H1 (cell line): ENCODE measurements around the gene C1QL3. TPM values are rescaled to one million over a fixed set of nuclear protein-coding genes. Genes with fewer than 3 reads are reported as not detected.

Source experiments
- CTCF ChIA-PET: fragments of 300-600 bp; sonication (Branson Sonifier 250); formaldehyde crosslinking; loops from one replicate; lab custom pipeline; 2021; ENCODE audit not compliant: partially characterized antibody; lab: Charles Lee
- POLR2A ChIA-PET: fragments of 300-600 bp; sonication (Branson Sonifier 250); formaldehyde crosslinking; loops from one replicate; lab custom pipeline; 2021; ENCODE audit warnings: inconsistent platforms; ENCODE audit not compliant: partially characterized antibody; lab: Charles Lee
- DNase-seq, 2 experiments: peaks; one replicate each; pipeline versions ENCODE4 v3.0.0 to v3.0.0-alpha.2; 2010 to 2022; ENCODE audit warnings: low spot score in 2 of 2, low read depth in 1 of 2, mixed read lengths in 1 of 2
- FAIRE-seq: peaks from 2 replicates; lab custom pipeline; 2011; peaks lifted over from hg19 to GRCh38; lab: Jason Lieb, UNC
- H2AFZ ChIP-seq: 2 replicates; pipeline ENCODE4 v1.8.1; 2012; ENCODE audit warnings: low read length, inconsistent platforms
- H2AK5ac ChIP-seq: 2 replicates; pipeline ENCODE4 v1.6.1; 2013; ENCODE audit warnings: low read depth, low read length
- H2BK120ac ChIP-seq: replicated peaks from 2 replicates; pipeline ENCODE3; 2013; ENCODE audit warnings: low read depth, low read length, inconsistent platforms
- H2BK12ac ChIP-seq: 2 replicates; pipeline ENCODE4 v1.6.1; 2013; ENCODE audit warnings: low read depth, low read length
- H2BK15ac ChIP-seq: 2 replicates; pipeline ENCODE4 v1.6.1; 2013; ENCODE audit warnings: low read length
- H2BK20ac ChIP-seq: 2 replicates; pipeline ENCODE4 v1.6.1; 2013; ENCODE audit warnings: low read length
- H2BK5ac ChIP-seq: 2 replicates; pipeline ENCODE4 v1.6.1; 2013; ENCODE audit warnings: low read depth, low read length
- H3K14ac ChIP-seq: 2 replicates; pipeline ENCODE4 v1.6.1; 2013; ENCODE audit warnings: inconsistent platforms; ENCODE audit not compliant: insufficient read length
- H3K18ac ChIP-seq: 2 replicates; pipeline ENCODE4 v1.6.1; 2013; ENCODE audit warnings: low read length; ENCODE audit errors: extremely low read depth
- H3K23ac ChIP-seq: 2 replicates; pipeline ENCODE4 v1.6.1; 2013; ENCODE audit warnings: inconsistent platforms; ENCODE audit not compliant: insufficient read length
- H3K23me2 ChIP-seq: 2 replicates; pipeline ENCODE4 v1.6.1; 2013; ENCODE audit warnings: low read depth, low read length
- H3K27ac ChIP-seq: 2 replicates; pipeline ENCODE4 v1.6.1; 2011; ENCODE audit warnings: low read depth, low read length, inconsistent platforms
- H3K27me3 ChIP-seq, 4 experiments: replicated peaks in 1 of 4; 1 replicate in 1 of 4; 2 replicates in 3 of 4; pipeline versions ENCODE4 v1.6.1 to v1.8.1; 2011 to 2013; ENCODE audit warnings: low read length in 3 of 4, mild to moderate bottlenecking in 3 of 4, inconsistent platforms in 2 of 4, mixed read lengths in 2 of 4, moderate library complexity in 1 of 4; ENCODE audit not compliant: control insufficient read depth in 3 of 4, insufficient read depth in 3 of 4; ENCODE audit errors: extremely low read depth in 1 of 4
- H3K36me3 ChIP-seq, 4 experiments: 2 replicates each; pipeline versions ENCODE4 v1.6.1 to v1.8.1; 2011 to 2013; ENCODE audit warnings: mild to moderate bottlenecking in 4 of 4, low read length in 3 of 4, moderate library complexity in 2 of 4, control low read depth in 1 of 4, inconsistent platforms in 1 of 4; ENCODE audit not compliant: insufficient read depth in 4 of 4, control insufficient read depth in 2 of 4
- H3K4ac ChIP-seq: replicated peaks from 2 replicates; pipeline ENCODE3; 2013; ENCODE audit warnings: low read length, low read depth, mixed read lengths, inconsistent platforms; ENCODE audit not compliant: insufficient read length
- H3K4me1 ChIP-seq, 4 experiments: replicated peaks in 1 of 4; 1 replicate in 1 of 4; 2 replicates in 3 of 4; pipeline versions ENCODE4 v1.6.1 to v1.8.1; 2011 to 2013; ENCODE audit warnings: low read length in 3 of 4, inconsistent platforms in 2 of 4, mixed read lengths in 1 of 4; ENCODE audit not compliant: insufficient read depth in 4 of 4, control insufficient read depth in 3 of 4
- H3K4me2 ChIP-seq, 2 experiments: 2 replicates each; pipeline versions ENCODE4 v1.6.1 to v1.8.1; 2011 to 2013; ENCODE audit warnings: low read depth in 2 of 2, low read length in 2 of 2, control low read depth in 1 of 2, inconsistent platforms in 1 of 2, mild to moderate bottlenecking in 1 of 2; ENCODE audit not compliant: insufficient read depth in 1 of 2
- H3K4me3 ChIP-seq, 4 experiments: fragments of 200-600, 300-600 bp in 1 of 4; sonication (generic), shearing (Covaris generic), sonication (Bioruptor Twin) in 1 of 4; 2 replicates each; pipeline versions ENCODE4 v1.5.1 to v1.8.1; 2011 to 2016; ENCODE audit warnings: low read length in 4 of 4, low read depth in 3 of 4, control low read depth in 2 of 4, inconsistent platforms in 2 of 4, mild to moderate bottlenecking in 2 of 4, mixed read lengths in 1 of 4, moderate library complexity in 1 of 4; ENCODE audit not compliant: insufficient read depth in 2 of 4; ENCODE audit errors: extremely low read depth in 1 of 4
- H3K56ac ChIP-seq: replicated peaks from 2 replicates; pipeline ENCODE3; 2013; ENCODE audit warnings: low read depth, mild to moderate bottlenecking, mixed read lengths, low read length, inconsistent platforms; ENCODE audit not compliant: insufficient read length
- H3K79me1 ChIP-seq: 2 replicates; pipeline ENCODE4 v1.6.1; 2013; ENCODE audit warnings: low read depth, low read length, control low read depth
- H3K79me2 ChIP-seq, 2 experiments: 2 replicates each; pipeline versions ENCODE4 v1.6.1 to v1.8.1; 2012 to 2013; ENCODE audit warnings: low read length in 2 of 2, mild to moderate bottlenecking in 2 of 2, inconsistent platforms in 1 of 2; ENCODE audit not compliant: insufficient read depth in 2 of 2, control insufficient read depth in 1 of 2
- H3K9ac ChIP-seq, 4 experiments: replicated peaks in 1 of 4; 1 replicate in 1 of 4; 2 replicates in 3 of 4; pipeline versions ENCODE4 v1.6.1 to v1.8.1; 2011 to 2013; ENCODE audit warnings: low read depth in 3 of 4, low read length in 3 of 4, control low read depth in 2 of 4, mild to moderate bottlenecking in 2 of 4, moderate library complexity in 2 of 4, inconsistent platforms in 1 of 4; ENCODE audit errors: extremely low read depth in 1 of 4
- H3K9me3 ChIP-seq, 2 experiments: 2 replicates each; pipeline versions ENCODE4 v1.6.1 to v1.8.1; 2012 to 2013; ENCODE audit warnings: mild to moderate bottlenecking in 2 of 2, moderate library complexity in 2 of 2, control low read depth in 1 of 2, inconsistent platforms in 1 of 2, low read depth in 1 of 2, low read length in 1 of 2, mixed read lengths in 1 of 2; ENCODE audit not compliant: insufficient read depth in 2 of 2
- H4K20me1 ChIP-seq, 2 experiments: replicated peaks in 1 of 2; 2 replicates each; pipeline versions ENCODE3 to v1.8.1; 2011 to 2013; ENCODE audit warnings: inconsistent platforms in 2 of 2, low read length in 2 of 2, mild to moderate bottlenecking in 1 of 2; ENCODE audit not compliant: insufficient read depth in 2 of 2, control insufficient read depth in 1 of 2
- H4K5ac ChIP-seq: 2 replicates; pipeline ENCODE4 v1.6.1; 2013; ENCODE audit warnings: low read length, low read depth, mixed read lengths, inconsistent platforms; ENCODE audit not compliant: insufficient read length
- H4K8ac ChIP-seq: 2 replicates; pipeline ENCODE4 v1.8.0; 2013; ENCODE audit warnings: mild to moderate bottlenecking, moderate library complexity, low read length, inconsistent platforms; ENCODE audit not compliant: insufficient read depth; ENCODE audit errors: extremely low read depth
- H4K91ac ChIP-seq: replicated peaks from 2 replicates; pipeline ENCODE3; 2013; ENCODE audit warnings: low read length, mixed read lengths, inconsistent platforms; ENCODE audit not compliant: insufficient read length
- ATF2 ChIP-seq: IDR thresholded peaks from 2 replicates; pipeline ENCODE4 v1.6.1; 2012; ENCODE audit warnings: low read length, inconsistent platforms
- CBX8 ChIP-seq: fragments of 300-800, 300-1000 bp; sonication (generic); IDR thresholded peaks from 2 replicates; pipeline ENCODE4 v1.7.1; 2016; ENCODE audit warnings: low read depth, low read length, borderline replicate concordance
- CHD2 ChIP-seq: IDR thresholded peaks from 2 replicates; pipeline ENCODE4 v1.6.1; 2012; ENCODE audit warnings: low read length, improper control_type of control experiment
- MAFK ChIP-seq: IDR thresholded peaks from 2 replicates; pipeline ENCODE4 v1.6.1; 2012; ENCODE audit warnings: low read depth, mild to moderate bottlenecking, improper control_type of control experiment, low read length
- POU5F1 ChIP-seq: IDR thresholded peaks from 2 replicates; pipeline ENCODE4 v1.6.1; 2011; ENCODE audit warnings: low read depth, mild to moderate bottlenecking, low read length, moderate library complexity
- ZNF274 ChIP-seq: IDR thresholded peaks from 2 replicates; pipeline ENCODE4 v1.7.0; 2012; ENCODE audit warnings: low read length, borderline replicate concordance; ENCODE audit errors: extremely low read depth
- WGBS, 2 experiments: shearing (Covaris generic) in 1 of 2; methylation state at CpG; one replicate each; pipeline versions ENCODE4 v1.1.6 to v1.1.7; 2013 to 2015; ENCODE audit warnings: low lambda C conversion rate in 2 of 2, mixed read lengths in 2 of 2, inconsistent platforms in 1 of 2, low coverage in 1 of 2, missing lambda C conversion rate in 1 of 2; ENCODE audit not compliant: insufficient replicate concordance in 2 of 2, insufficient coverage in 1 of 2, insufficient read length in 1 of 2; ENCODE audit errors: extremely low coverage in 1 of 2, missing lambda C conversion rate in 1 of 2; 5-methylcytosine and 5-hydroxymethylcytosine counted together
- polyA plus RNA-seq, 7 experiments: library from polyadenylated mRNA; depleted of rRNA in 3 of 7; stranded (reverse) in 5 of 7; unstranded in 2 of 7; fragments of >200 nt in 5 of 7; fragments of 200-250 nt in 2 of 7; gene quantifications; 1 replicate in 5 of 7; 2 replicates in 1 of 7; 4 replicates in 1 of 7; pipeline versions ENCODE4 v1.2.1 to v1.2.3, GENCODE V29; 2011 to 2013; ENCODE audit warnings: missing spikeins in 2 of 7, mixed read lengths in 2 of 7
- total RNA-seq: library from RNA; stranded (reverse); fragmentation: NEBNext Ultra II Directional; extraction: Animal tissue kit (Norgen Biotek cat#: 25700); gene quantifications from 2 replicates; pipeline ENCODE4 v1.2.1, GENCODE V29; 2021

C1QL3 gene
- total and polyA plus RNA-seq, 2 of the 8 experiments (the other 6 are each of a cell fraction or from before 2014, with no cell fraction given) = 1.0 to 1.8 TPM

DNA sequence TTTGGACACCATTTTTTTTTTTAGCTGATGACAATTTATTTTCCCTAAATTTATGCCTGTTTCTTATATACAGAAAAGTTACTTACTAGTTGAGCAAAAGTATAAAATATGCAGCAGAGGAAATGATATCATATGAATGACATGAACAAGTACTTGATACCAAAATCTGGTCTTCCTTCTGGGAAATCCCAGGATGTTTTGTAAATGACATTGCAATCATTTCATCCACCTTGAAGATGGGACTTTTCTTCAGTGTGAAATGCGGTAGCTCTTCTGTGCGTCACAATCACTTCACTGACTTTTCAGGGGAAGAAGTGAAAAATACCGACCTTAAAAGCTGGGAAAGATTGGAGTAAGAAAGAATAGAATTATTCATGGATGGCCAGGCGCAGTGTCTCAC is 23.8 kb downstream of the C1QL3 start:
- H3K79me1 ChIP-seq = no peaks in the 10 kb centered on the region
- no peak overlapping the region for H4K8ac ChIP-seq
- H3K23me2 ChIP-seq = no peaks in the 10 kb centered on the region
- ChIA-PET CTCF (interaction anchor here (0.6 to 0.8 kb wide), 2 partner anchors 38 to 859 kb away, joined by 3 read pairs; no protein-coding TSS in a partner anchor), POLR2A (no interaction called here)
- no peak overlapping the region for H2BK20ac ChIP-seq
- no peak overlapping the region for H2BK12ac ChIP-seq
- H3K56ac ChIP-seq = no peak overlapping the region
- no peaks in the 10 kb centered on the region for H3K79me2 ChIP-seq
- no peak overlapping the region for H4K91ac ChIP-seq
- no peak overlapping the region for H2BK5ac ChIP-seq
- DNase-seq = no peak
- no peak overlapping the region for H2BK120ac ChIP-seq
- H3K27ac ChIP-seq = no peak overlapping the region
- FAIRE-seq = no peak
- no peaks in the 10 kb centered on the region for H3K27me3 ChIP-seq
- no peaks in the 10 kb centered on the region for H4K20me1 ChIP-seq
- no peak overlapping the region for H3K4me2 ChIP-seq
- H3K9me3 ChIP-seq = no peaks in the 10 kb centered on the region
- TF ChIP-seq CHD2 (no peak), POU5F1 (no peak), ZNF274 (no peak), MAFK (no peak), ATF2 (no peak), CBX8 (no peak)
- 94% methylated on average over 4 of the region's 4 CpGs; no CpG with 5 or more reads in 1 of the 2 experiments for WGBS, 2 experiments
- H3K36me3 ChIP-seq = no peaks in the 10 kb centered on the region
- H3K9ac ChIP-seq = no peak overlapping the region
- no peak overlapping the region for H2BK15ac ChIP-seq
- H3K4me3 ChIP-seq = no peak overlapping the region
- H3K14ac ChIP-seq = no peak overlapping the region
- no peak overlapping the region for H4K5ac ChIP-seq
- no peak overlapping the region for H3K4ac ChIP-seq
- H2AK5ac ChIP-seq = no peak overlapping the region
- H2AFZ ChIP-seq = no peak overlapping the region
- H3K23ac ChIP-seq = no peak overlapping the region
- no peak overlapping the region for H3K18ac ChIP-seq
- no peaks in the 10 kb centered on the region for H3K4me1 ChIP-seq
